Suppressor macrophage treated with lipopolysaccharide for 4 hours (primary cell): ENCODE results near the gene INTS2.
"Not testable (repeated sequence)": the region's sequence is repeated elsewhere in the genome, so short reads cannot be mapped to it uniquely, and the experiment has no call there.

ENCODE experiments used
- DNase-seq: peaks from one replicate; pipeline ENCODE4 v3.0.0-alpha.2; 2020

Gene INTS2, protein sequence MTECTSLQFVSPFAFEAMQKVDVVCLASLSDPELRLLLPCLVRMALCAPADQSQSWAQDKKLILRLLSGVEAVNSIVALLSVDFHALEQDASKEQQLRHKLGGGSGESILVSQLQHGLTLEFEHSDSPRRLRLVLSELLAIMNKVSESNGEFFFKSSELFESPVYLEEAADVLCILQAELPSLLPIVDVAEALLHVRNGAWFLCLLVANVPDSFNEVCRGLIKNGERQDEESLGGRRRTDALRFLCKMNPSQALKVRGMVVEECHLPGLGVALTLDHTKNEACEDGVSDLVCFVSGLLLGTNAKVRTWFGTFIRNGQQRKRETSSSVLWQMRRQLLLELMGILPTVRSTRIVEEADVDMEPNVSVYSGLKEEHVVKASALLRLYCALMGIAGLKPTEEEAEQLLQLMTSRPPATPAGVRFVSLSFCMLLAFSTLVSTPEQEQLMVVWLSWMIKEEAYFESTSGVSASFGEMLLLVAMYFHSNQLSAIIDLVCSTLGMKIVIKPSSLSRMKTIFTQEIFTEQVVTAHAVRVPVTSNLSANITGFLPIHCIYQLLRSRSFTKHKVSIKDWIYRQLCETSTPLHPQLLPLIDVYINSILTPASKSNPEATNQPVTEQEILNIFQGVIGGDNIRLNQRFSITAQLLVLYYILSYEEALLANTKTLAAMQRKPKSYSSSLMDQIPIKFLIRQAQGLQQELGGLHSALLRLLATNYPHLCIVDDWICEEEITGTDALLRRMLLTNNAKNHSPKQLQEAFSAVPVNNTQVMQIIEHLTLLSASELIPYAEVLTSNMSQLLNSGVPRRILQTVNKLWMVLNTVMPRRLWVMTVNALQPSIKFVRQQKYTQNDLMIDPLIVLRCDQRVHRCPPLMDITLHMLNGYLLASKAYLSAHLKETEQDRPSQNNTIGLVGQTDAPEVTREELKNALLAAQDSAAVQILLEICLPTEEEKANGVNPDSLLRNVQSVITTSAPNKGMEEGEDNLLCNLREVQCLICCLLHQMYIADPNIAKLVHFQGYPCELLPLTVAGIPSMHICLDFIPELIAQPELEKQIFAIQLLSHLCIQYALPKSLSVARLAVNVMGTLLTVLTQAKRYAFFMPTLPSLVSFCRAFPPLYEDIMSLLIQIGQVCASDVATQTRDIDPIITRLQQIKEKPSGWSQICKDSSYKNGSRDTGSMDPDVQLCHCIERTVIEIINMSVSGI

DNA sequence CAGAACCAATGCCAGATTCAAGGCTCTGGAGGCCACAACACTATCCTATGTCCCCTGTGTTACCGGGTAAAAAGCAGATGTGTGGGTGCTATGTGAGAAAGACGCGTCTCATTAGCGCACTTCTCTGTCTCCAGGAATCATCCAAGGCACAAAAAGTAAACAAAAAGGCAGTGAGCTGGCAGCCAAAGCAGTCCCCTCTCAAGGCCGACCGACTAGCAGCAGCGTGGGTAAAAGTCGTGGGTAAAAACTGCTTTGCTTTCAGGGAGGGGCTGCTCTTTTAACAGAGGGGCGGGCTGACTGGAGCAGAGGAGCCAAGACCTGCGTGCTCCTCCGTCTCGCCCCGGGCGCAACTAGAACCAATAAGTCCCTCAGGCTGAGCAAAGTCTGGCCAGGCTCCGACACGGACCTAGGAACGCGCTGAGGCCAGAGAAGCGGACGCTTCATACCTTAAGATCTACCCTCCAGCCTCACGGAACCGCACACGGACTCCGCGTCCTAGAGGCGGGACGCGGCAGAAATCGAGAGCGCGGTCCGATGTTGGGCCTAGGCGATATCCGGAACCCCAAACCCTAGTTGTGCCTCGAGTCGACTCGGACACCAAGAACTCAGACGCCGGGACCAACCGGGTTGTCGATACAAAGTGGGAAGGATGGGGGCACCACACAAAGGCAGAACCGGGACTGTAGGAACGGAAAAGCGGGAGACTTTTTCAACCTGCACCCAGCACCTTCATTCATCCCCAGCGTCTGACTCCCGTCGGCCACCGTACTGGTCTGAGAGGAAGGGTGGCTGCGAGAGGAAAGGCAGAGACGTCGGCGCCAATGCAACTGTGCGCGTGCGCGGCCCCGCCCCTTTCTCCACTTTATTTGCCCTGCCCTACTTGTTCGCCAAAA, at the start of gene INTS2:
INTS2 (minus strand) TSS at position 775 of the 893 bp plus-strand sequence. CDS start 1,338 bp downstream, outside the sequence.
- peak; percentile 96 for DNase-seq

DNA sequence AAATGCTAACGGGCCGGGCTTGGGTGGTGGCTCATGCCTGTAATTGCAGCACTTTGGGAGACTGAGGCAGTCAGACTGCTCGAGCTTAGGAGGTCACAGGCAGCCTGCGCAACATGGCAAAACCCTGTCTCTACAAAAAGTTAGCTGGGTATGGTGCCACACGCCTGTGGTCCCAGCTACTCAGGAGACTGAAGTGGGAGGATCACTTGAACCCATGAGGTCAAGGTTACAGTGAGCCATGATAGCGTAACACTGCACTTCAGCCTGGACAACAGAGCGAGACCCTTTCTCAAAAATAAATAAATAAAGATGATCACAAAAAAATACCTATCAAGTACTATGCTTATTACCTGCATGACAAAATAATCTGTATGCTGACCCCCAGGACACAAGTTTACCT, 46.3 kb upstream of the INTS2 start:
- no peak for DNase-seq

DNA sequence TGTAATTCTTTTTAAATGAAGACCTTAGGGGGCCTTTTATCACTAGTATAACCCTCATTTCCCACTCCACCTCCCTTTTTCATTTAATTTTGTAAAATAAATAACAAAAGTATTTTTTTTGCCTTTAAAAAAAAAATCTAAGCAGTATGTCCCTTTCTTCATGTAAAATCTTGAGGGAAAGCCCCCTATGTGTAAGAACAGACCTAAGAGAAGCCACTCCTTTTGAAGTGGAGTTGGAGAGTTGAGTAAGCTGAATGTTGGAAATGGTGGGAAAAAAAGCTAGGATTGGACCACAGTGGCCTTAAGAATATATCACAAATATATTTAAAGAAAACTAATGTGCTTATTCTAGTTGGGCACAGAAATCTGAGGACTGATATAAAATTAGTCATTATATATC, 44.5 kb upstream of the INTS2 start:
- DNase-seq: no peak

DNA sequence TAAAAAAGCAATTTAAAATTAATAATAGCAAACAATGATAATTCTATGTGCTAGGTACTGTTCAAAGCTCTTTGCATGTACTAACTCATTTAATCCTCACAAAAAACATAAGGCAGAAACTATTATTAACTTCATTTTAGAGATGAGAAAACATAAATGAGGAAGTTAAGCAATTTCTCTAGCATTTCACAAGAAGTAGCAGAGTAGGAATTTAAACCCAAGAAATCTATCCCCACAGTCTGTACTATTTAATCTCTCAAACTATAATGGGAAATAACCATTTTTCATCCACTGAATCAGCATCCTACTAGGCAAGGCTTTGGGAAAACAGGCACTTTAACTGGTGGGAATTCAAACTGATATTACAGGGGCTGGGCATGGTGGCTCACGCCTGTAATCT, 42.2 kb upstream of the INTS2 start:
- DNase-seq: peak; percentile 54

DNA sequence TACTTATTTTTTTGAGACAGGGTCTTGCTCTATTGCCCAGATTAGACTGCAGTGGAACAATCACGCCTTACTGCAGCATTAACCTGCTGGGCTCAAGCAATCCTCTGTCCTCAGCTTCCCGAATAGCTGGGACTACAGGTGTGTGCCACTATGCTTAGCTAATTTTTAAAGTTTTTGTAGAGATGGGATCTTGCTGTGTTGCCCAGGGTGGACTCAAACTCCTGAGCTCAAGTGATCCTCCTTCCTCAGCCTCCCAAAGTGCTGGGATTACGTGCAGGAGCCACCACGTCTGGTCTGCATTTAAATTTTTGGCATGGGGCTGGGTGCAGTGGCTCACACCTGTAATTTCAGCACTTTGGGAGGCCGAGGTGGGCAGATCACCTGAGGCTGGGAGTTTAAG, 41.0 kb upstream of the INTS2 start:
- no peak for DNase-seq

DNA sequence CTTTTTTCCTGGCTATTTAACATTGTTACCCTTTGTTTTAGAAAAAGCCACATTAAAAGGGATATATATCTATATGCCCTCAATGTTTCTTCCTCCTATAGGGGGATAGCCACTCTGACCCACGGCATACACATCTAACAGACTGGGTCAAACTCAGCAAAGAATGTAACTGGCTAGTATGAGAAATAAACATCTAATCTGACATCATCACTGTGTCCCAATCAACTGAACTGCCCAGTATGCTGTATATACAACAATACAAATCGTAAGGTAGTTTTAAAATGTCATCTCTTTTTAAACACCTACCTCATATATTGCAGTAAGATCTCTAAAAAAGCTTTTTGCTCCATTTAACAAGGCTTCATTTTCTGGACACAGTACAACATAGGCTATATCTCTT, 39.9 kb upstream of the INTS2 start:
- peak; percentile 9 for DNase-seq

DNA sequence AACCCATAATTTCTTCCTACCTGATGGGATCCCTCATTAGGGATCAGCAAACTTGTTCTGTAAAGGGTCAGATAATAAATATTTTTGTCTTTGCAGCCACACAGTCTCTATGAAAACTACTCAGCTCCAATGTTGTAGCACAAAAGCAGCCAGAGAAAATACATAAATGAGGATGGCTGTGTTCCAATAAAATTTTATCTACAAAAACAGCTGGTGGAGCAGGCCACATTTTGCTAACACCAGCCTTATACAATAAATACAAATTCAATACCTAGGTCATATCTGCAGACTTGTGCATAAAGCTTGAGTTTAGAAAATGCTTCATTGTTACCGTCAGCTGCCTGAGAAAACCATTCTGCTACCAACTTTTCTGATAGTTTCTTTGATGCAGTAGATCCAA, 38.4 kb upstream of the INTS2 start:
- no peak for DNase-seq

DNA sequence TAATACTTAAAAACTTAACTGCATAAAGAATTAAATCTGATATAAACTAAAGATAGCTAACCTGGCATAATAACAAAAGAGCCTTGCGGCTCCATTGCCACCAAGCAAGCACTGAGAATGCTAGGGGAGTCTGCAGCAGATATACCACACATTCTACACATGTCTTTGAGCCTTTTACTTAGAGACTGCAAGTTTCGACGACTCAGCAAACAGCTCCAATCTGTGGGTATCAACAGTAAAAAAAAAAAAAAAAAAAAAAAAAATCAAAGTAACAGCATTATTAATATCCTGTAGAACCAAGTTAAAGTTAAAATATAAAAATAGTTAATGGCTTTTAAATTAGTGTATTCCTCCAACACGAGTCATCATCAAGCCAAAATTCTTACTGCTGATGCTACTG, 27.8 kb upstream of the INTS2 start:
- DNase-seq: no peak

DNA sequence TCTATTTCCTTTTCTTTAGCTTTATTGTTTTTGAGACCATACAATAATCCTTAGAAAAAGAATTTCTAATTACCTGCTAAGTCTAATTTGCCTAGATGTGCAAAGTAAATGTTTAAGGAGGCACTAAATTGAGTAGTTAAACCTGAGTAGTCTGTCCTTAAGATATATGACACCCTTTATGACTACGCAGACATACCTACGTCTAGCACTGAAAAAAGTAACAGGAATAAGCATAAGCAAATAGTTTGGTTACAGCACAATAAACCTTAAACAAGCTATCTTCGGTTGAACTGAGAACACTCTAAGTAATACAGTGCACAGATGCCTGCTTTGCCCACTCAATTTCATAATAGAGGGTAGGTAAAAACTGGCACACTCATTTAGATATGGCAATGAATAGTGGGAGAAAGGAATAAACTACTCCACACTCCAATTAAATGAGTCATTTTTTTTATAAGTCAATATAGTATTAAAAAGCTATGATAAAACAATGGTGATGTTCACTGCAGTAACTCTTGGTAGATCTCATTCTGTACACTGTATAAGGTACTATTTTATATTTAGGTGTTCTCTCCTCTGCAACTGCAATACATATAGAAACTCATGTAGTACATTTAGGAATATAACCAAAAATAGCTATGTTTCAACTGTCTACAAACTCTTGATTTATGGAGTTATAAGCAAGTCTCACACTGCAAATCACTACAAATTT, 19.7 kb upstream of the INTS2 start:
- no peak for DNase-seq

DNA sequence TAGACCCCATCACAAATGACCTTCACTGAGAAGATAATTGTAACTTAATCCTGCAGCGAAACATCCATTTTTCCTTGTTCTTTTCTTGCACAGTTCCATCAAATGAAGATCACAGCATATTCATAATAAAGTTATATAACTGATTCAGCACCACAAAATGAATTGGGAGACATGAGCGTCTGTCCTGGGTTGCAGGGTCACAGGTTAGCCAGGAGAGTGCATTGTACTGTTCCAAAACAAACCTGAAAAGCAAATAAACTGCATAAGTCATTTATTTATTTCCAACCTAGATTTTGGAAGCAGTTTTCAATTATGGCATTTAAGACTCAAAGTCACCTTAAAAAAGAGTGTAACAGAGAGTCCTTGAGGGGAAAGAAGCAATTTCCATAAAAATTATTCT, 18.6 kb upstream of the INTS2 start:
- no peak for DNase-seq

DNA sequence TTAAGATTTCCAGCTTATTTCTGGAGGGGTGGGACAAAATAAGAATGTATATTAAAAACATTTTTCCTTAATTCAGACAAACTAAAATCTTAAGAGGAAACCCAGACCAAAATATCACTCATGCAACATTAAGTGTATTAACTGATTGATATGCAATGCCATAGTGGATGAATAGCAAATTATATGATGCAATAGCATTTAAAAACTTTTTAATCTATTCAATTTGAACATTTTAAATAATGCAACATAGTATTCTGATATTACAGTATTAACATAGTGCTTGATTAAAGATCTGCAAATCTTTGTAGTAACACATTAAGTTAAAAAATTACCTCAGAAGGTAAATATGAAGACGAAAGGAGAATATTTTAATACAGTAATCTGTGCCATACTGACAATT, 15.3 kb upstream of the INTS2 start:
- no peak for DNase-seq

DNA sequence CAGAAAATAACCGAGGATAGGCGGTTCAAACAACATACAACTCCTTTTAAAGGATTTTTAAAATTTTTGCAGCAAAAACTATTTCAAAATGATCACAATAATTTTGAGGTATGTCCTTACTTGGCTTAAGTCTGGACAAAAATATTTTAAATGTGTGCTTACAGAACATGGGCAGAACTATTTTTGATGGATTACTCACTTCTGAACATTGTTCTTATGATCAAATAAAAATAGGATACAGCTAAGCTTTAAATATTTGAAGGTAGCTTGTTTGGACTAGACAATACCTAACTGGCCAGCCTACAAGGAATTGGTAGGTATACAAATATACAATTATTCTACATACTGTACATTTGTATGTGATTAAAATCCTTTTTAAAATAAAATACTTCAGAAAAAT, 14.3 kb upstream of the INTS2 start:
- DNase-seq: no peak

DNA sequence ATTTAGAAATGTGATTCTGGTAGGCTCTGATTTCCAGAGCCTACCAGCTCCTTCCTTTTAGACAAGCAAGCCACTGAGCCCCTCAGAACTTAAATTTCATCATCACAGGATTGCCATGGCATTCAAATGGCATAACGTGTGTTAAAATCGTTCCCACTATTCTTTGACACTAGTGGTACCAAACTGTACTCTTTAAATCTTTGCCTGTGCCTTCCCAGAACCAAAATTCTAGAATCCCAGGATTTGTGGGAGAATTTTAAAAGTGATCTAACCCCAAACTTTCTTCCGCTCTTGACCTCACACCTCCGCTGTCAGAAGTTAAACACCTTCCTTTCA, 287 bp upstream of the INTS2 start:
- DNase-seq: no peak

DNA sequence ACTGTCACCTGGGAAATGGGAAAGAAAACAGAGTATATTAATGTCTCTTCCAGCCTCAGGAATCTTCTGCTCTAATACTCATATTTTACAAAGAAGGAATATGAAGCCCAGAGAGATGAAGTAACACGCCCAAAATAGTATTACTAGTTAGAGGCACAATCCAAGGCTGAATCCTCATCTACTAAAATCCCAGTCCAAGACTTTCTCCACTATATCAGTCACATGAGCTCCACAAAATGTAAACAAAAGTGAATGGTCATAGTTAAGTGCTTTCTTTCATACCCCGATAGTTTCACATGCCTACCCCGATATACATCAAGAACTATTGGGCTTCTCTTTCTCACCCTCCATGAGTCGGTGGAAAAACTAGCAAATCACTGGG, 965 bp downstream of the INTS2 start:
- no peak for DNase-seq

DNA sequence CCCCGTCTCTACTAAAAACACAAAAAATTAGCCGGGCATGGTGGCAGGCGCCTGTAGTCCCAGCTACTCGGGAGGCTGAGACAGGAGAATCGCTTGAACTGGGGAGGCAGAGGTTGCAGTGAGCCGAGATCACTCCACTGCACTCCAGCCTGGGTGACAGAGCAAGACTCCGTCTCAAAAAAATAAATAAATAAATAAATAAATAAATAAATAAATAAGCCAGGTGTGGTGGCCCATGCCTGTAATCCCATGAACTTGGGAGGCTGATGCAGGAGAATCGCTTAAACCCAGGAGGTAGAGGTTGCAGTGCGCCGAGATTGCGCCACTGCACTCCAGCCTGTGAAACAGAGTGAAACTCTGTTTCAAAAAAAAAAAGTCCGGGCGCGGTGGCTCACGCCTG, 12.6 kb downstream of the INTS2 start:
- not testable (repeated sequence) for DNase-seq

DNA sequence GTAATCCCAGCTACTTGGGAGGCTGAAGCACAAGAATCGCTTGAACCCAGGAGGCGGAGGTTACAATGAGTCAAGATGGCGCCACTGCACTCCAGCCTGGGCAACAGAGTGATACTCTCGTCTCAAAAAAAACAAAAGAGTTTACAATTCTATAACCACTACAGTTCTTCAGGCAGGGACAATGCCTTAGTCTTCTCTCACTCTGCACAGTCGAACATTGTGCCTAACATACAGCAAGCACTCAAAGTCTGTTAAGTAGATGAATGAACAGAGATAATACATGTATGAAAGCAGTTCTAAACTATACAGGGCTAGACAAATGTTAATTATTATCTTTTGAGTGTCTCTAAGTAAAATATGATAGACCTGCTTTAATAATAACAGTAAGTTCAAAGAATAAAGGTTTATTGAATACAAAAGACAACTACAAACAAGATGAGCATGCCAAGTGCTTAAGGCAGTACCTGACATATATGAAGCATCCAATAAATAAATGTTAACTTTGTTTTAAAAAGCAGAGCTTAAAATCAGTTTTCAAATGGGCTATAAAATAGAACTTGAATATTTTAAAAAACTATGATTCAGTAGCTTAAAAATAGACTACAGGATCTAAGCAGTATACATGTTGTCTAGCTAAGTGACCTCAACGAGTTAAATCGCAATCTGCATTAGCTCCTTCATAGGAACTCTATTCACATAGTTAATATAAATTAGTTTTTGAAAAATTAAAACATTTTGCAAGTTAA, 19.3 kb downstream of the INTS2 start:
- no peak for DNase-seq

DNA sequence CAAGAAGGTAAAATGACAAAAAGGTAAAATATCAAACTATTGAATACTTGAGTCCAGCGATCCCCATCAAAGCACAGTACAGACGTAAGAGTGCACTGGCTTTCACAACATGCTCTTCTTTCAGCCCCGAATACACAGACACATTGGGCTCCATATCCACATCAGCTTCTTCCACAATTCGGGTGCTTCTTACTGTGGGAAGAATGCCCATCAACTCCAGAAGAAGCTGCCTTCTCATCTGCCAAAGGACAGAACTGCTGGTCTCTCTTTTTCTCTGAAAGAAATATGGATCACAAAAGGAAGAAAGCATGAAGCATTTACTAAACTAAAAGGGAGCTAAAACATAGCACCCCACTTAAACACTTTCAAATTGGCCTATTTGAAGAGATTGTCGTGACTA, 20.4 kb downstream of the INTS2 start:
- no peak for DNase-seq

DNA sequence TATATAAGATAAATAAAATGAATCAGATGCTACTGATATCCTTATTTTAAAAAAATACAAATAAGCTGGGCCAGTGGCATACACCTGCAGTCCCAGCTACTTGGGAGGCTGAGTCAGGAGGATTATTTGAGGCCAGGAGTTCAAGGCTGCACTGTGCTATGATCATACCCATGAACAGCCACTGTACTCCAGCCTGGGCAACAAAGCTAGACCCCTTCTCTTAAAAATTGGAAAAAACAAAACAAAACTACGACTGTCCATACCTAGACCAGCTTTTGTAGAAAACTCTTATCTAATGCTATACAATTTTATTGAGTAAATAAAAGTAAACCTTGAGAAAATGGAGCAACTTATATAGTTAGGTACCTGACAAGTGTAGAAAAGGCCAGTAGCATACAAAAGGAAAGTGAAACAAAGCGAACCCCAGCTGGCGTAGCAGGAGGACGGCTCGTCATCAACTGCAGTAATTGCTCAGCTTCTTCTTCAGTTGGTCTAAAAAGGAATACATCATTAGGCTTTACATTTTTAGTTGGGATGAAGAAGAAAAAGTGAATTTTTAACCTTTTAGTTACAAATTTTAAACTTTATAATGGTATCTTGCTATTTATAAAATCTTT, 23.6 kb downstream of the INTS2 start:
- DNase-seq: no peak

DNA sequence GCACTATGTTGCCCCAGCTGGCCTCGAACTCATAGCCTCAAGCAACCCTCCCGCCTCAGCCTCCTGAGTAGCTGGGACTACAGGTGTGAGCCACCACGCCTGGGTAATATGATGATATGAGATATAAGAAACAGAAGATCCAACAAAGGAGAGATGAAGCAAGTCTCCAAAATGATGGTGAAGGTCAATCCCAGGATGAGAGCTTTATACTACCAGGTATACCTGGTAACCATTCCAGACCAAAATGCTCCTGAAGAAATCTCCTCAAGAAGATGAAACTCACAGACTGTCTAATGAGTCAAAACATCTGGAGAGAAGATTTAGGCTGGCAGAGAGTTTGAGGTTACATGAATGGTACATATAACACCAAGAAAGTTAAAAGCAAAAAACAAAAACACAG, 24.5 kb downstream of the INTS2 start:
- no peak for DNase-seq

DNA sequence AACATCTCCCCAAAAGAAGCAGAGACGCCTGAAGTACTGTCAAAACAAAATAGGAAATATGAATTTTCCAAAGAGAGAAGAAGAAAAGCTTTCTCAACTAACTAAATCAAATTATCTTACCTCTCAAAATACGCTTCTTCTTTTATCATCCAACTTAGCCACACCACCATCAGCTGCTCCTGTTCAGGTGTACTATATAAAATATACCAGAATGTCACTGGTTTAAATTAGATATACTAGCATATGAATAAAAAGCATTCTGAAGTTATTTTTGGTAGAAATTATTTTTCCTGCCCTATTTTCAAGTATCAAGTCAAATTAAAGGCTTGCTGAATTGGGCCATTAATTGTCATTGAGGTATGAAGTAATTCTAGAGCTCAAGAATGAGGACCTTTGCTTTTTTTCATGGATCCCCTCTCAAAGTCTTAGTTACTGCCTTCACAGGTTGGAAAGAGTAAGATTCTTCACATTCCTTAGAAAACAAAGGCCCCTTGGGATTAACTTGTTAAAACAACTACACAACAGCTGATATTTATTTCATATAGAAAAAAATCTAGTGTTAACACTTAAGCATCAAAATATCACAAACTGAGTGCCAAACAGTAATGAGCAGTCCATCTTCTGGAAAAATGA, 30.1 kb downstream of the INTS2 start:
- no peak for DNase-seq
